ENCODE data around the gene AK1. TPM values are rescaled to one million over a fixed set of nuclear protein-coding genes. Genes with fewer than 3 reads are reported as not detected.

The AK1 gene
- total and polyA plus RNA-seq, 2 of the 8 experiments (the other 6 are each of a cell fraction or from before 2014, with no cell fraction given) = 37.9 to 39.2 TPM

GRCh38 chr9:127876764-127877562 is 512 bp downstream of the AK1 start:
- FAIRE-seq (no peak), DNase-seq (ENCODE audit: low read depth in 1 of 2, low spot score in 2 of 2) (peak in 1 of 2 experiments; percentile 61)

More at GRCh38 chr9:127876764-127877562, 512 bp downstream of the AK1 start:
- ChIA-PET CTCF (ENCODE audit: partially characterized antibody) (interaction anchor here (0.6 to 1.8 kb wide), 11 partner anchors 11 to 163 kb away, joined by 3 to 6 read pairs (median 3); partner anchors contain the start of genes ENG and FPGS), POLR2A (ENCODE audit: partially characterized antibody) (interaction anchor here (0.6 to 2.0 kb wide), 10 partner anchors 8 to 111 kb away, joined by 3 to 9 read pairs (median 4); partner anchors contain the start of gene ST6GALNAC6)
- peak overlapping the region; percentile 72 for H3K4ac ChIP-seq (replicated peaks; ENCODE audit: insufficient read length, low read depth, low read length)
- H4K91ac ChIP-seq (replicated peaks; ENCODE audit: insufficient read length, low read length) = peak overlapping the region; percentile 84
- H2BK5ac ChIP-seq (ENCODE audit: low read depth, low read length) = no peak overlapping the region
- 71% methylated on average over 14 of the region's 26 CpGs; no CpG with 5 or more reads in 1 of the 2 experiments for WGBS, 2 experiments (ENCODE audit: extremely low coverage in 1 of 2, insufficient coverage in 1 of 2, insufficient read length in 1 of 2, insufficient replicate concordance in 2 of 2, low coverage in 1 of 2, low lambda C conversion rate in 2 of 2, missing lambda C conversion rate in 1 of 2)
- H2BK120ac ChIP-seq (replicated peaks; ENCODE audit: low read depth, low read length) = no peak overlapping the region
- no peak overlapping the region for H3K27ac ChIP-seq (ENCODE audit: low read depth, low read length)
- no peaks in the 10 kb centered on the region for H3K36me3 ChIP-seq (ENCODE audit: control insufficient read depth in 2 of 4, insufficient read depth in 4 of 4, low read length in 3 of 4)
- H3K79me2 ChIP-seq (ENCODE audit: control insufficient read depth in 1 of 2, insufficient read depth in 2 of 2, low read length in 2 of 2) = no peaks in the 10 kb centered on the region
- peak overlapping the region; percentile 50; the same call in 1 of the 2 replicates for H2BK12ac ChIP-seq (ENCODE audit: low read depth, low read length)
- H3K4me1 ChIP-seq (replicated peaks in 1 of 4; ENCODE audit: control insufficient read depth in 3 of 4, insufficient read depth in 4 of 4, low read length in 3 of 4) = peaks cover 0 to 10% (median 7%) of the 10 kb centered on the region in 4 experiments; a peak in 6 of 7 replicates
- peak overlapping the region; percentile 96 for H2AFZ ChIP-seq (ENCODE audit: low read length)
- no peak overlapping the region for H3K23ac ChIP-seq (ENCODE audit: insufficient read length)
- H3K27me3 ChIP-seq (replicated peaks in 1 of 4; ENCODE audit: control insufficient read depth in 3 of 4, extremely low read depth in 1 of 4, insufficient read depth in 3 of 4, low read length in 3 of 4) = no peaks in the 10 kb centered on the region
- H2BK15ac ChIP-seq (ENCODE audit: low read length) = peak overlapping the region; percentile 46; the same call in 1 of the 2 replicates
- peak overlapping the region; percentile 53 for H3K56ac ChIP-seq (replicated peaks; ENCODE audit: insufficient read length, low read depth, low read length)
- peak overlapping the region; percentile 0; the same call in 1 of the 2 replicates for H2AK5ac ChIP-seq (ENCODE audit: low read depth, low read length)
- H4K5ac ChIP-seq (ENCODE audit: insufficient read length, low read depth, low read length) = no peak overlapping the region
- H2BK20ac ChIP-seq (ENCODE audit: low read length) = no peak overlapping the region
- peak overlapping the region; percentile 11 to 66 (median 40) for H3K4me3 ChIP-seq (ENCODE audit: extremely low read depth in 1 of 4, insufficient read depth in 2 of 4, low read depth in 3 of 4, low read length in 4 of 4)
- H3K4me2 ChIP-seq (ENCODE audit: insufficient read depth in 1 of 2, low read depth in 2 of 2, low read length in 2 of 2) = peak overlapping the region; percentile 72 to 79
- H3K79me1 ChIP-seq (ENCODE audit: low read depth, low read length) = no peaks in the 10 kb centered on the region
- peaks cover 7% of the 10 kb centered on the region; the same call in 1 of the 2 replicates for H3K23me2 ChIP-seq (ENCODE audit: low read depth, low read length)
- peak overlapping the region; percentile 3; the same call in 1 of the 2 replicates for H3K18ac ChIP-seq (ENCODE audit: extremely low read depth, low read length)
- H3K9me3 ChIP-seq (ENCODE audit: insufficient read depth in 2 of 2, low read depth in 1 of 2, low read length in 1 of 2) = no peaks in the 10 kb centered on the region
- TF ChIP-seq MAFK (IDR thresholded peaks at IDR 0.05; ENCODE audit: low read depth, low read length) (no peak), RFX5 (IDR thresholded peaks at IDR 0.05; ENCODE audit: borderline replicate concordance, low read depth, low read length) (no peak)
- H4K8ac ChIP-seq (ENCODE audit: extremely low read depth, insufficient read depth, low read length) = no peak overlapping the region
- H4K20me1 ChIP-seq (replicated peaks in 1 of 2; ENCODE audit: control insufficient read depth in 1 of 2, insufficient read depth in 2 of 2, low read length in 2 of 2) = peaks cover 0 to 1% of the 10 kb centered on the region in 2 experiments
- no peak overlapping the region for H3K14ac ChIP-seq (ENCODE audit: insufficient read length)
- H3K9ac ChIP-seq (replicated peaks in 1 of 4; ENCODE audit: extremely low read depth in 1 of 4, low read depth in 3 of 4, low read length in 3 of 4) = no peak overlapping the region

Measured in H1 (cell line).